ENCODE data around the gene ZNF839. TPM values are rescaled to one million over a fixed set of nuclear protein-coding genes. Genes with fewer than 3 reads are reported as not detected.

The ZNF839 gene
- total and polyA plus RNA-seq, 12 donors: 7.4 to 28.2 (median 14.5) TPM

DNA sequence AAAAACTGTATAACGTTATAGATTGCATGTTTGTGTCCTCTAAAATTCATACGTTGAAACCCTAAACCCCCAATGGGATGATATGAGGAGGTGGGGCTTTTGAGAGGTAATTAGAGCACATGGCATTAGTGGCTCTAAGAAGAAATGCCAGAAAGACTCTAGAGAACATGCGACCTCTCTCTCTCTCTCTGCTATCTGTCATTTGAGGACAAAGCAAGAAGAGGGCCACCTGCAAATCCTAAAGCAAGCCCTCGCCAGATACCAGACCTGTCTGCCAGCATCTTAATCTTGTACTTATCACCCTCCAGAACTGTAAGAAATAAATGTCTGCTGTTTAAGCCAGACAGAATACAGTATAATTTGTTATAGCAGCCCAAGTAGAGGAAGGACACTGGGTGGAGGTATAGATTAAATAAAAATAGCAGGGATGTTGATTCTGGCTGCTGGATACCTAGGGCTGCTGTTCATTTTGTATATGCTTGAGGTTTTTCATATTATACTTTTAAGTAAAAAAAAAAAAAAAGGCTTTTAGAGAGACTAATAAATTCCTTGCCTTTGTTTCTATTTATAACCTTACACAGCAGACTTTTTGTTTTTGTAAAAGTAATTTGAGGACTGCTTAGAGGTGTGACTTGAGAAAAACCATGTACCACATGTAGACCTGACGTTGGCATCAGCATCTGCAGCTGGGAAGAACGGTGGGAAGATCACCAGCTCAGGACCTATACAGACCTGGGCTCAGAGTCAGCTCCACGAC, 41.5 kb upstream of the ZNF839 start:
- H3K27me3 ChIP-seq: no peaks in the 10 kb centered on the region
- no peaks in the 10 kb centered on the region for H3K36me3 ChIP-seq (replicated peaks in 1 of 2)
- H3K4me3 ChIP-seq: no peak overlapping the region
- H3K27ac ChIP-seq: no peak overlapping the region
- intact Hi-C loops (cut with DNase I): no loop called here
- no peaks in the 10 kb centered on the region for H3K4me1 ChIP-seq (replicated peaks in 1 of 2)
- 76 to 81% (median 80%) methylated on average over 7 of the region's 7 CpGs for WGBS, 4 donors
- TF ChIP-seq, protein P1, sequence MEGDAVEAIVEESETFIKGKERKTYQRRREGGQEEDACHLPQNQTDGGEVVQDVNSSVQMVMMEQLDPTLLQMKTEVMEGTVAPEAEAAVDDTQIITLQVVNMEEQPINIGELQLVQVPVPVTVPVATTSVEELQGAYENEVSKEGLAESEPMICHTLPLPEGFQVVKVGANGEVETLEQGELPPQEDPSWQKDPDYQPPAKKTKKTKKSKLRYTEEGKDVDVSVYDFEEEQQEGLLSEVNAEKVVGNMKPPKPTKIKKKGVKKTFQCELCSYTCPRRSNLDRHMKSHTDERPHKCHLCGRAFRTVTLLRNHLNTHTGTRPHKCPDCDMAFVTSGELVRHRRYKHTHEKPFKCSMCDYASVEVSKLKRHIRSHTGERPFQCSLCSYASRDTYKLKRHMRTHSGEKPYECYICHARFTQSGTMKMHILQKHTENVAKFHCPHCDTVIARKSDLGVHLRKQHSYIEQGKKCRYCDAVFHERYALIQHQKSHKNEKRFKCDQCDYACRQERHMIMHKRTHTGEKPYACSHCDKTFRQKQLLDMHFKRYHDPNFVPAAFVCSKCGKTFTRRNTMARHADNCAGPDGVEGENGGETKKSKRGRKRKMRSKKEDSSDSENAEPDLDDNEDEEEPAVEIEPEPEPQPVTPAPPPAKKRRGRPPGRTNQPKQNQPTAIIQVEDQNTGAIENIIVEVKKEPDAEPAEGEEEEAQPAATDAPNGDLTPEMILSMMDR (IDR thresholded peaks at IDR 0.05): no peak
- no peaks in the 10 kb centered on the region for H3K9me3 ChIP-seq (replicated peaks in 1 of 3)
- no peak for DNase-seq

DNA sequence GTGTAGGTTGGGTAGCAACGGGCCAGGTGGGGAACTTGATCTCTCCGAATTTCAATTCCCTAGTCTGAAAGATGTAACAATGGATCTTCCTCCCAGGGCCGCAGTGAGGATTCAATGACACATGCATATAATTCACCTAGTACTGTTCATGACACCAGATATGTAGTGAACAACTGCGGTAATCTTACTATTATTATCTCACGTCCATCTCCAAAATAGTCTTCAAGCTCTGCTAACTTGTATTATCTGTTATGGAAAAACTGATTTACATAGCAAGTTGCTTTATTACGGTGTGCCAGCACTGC, 41.0 kb upstream of the ZNF839 start:
- no peak overlapping the region for H3K27ac ChIP-seq
- H3K9me3 ChIP-seq (replicated peaks in 1 of 3): no peaks in the 10 kb centered on the region
- WGBS, 4 donors: 87 to 94% (median 90%) methylated on average over 6 of the region's 6 CpGs
- TF ChIP-seq, protein P1 (IDR thresholded peaks at IDR 0.05): no peak
- TF ChIP-seq POLR2A (IDR thresholded peaks at IDR 0.05): no peak
- no peak for DNase-seq
- H3K4me1 ChIP-seq (replicated peaks in 1 of 2): no peaks in the 10 kb centered on the region
- H3K27me3 ChIP-seq: no peaks in the 10 kb centered on the region
- intact Hi-C loops (cut with DNase I): no loop called here
- H3K4me3 ChIP-seq: no peak overlapping the region
- H3K36me3 ChIP-seq (replicated peaks in 1 of 2): no peaks in the 10 kb centered on the region

DNA sequence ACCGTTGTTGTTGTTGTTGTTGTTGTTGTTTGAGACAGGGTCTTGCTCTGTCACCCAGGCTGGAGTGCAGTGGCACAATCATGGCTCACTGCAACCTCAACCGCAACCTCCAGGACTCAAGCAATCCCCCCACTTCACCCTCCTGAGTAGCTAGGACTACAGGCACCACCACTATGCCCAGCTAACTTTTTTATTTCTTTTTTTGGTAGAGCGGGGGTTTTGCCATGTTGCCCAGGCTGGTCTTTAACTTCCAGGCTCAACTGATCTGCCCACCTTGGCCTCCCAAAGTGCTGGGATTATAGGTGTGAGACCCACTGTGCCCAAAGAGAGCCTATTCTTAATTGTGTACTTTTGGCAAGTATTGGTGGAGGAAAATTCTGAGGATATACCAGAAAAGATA, 40.3 kb upstream of the ZNF839 start:
- Histone ChIP-seq H3K4me1 (replicated peaks in 1 of 2) (no peaks in the 10 kb centered on the region), H3K27ac (peak overlapping the region in 2 of 5 donors; percentile 29 to 65), H3K27me3 (no peaks in the 10 kb centered on the region), H3K4me3 (no peak overlapping the region), H3K9me3 (replicated peaks in 1 of 3) (no peaks in the 10 kb centered on the region), H3K36me3 (replicated peaks in 1 of 2) (no peaks in the 10 kb centered on the region)
- WGBS, 4 donors: 89 to 99% (median 94%) methylated on average over 3 of the region's 3 CpGs
- DNase-seq: no peak
- TF ChIP-seq, protein P1 (IDR thresholded peaks at IDR 0.05): no peak
- no peak for TF ChIP-seq POLR2A (IDR thresholded peaks at IDR 0.05)
- intact Hi-C loops (cut with DNase I): no loop called here

DNA sequence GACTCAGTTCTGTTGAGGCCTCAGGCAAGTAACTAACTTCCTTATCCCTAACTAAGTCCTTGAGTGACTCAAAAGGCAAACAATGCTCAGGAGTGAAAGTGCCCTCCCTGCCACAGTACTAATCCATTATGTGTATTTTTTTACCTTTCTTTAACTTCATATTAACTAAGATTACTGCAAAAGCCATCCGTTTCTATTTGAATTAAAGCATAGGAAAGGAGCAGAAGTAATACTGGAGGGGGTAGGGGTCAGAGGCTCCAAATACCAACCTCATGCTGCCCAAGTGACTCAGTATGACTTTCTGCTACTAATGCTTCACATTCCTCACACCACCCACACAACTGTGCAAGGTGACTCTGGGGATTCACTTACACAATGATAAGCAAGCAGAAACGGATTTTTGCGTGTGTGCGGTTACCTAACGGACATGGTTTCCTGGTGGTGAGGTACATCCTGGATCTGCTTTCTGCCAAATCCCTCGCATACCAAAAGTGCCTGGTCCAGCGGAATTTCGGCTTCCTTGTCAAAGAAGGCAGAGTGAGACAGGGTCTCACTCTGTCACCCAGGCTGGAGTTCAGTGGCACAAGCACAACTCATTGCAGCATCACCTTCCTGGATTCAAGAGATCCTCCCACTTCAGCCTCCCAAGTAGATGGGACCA, 39.7 kb upstream of the ZNF839 start:
- peak in 6 of 7 donors; percentile 27 to 77 (median 44) for DNase-seq
- peak overlapping the region in 2 of 5 donors; percentile 29 to 65 for H3K27ac ChIP-seq
- H3K36me3 ChIP-seq (replicated peaks in 1 of 2): no peaks in the 10 kb centered on the region
- TF ChIP-seq, protein P1 (IDR thresholded peaks at IDR 0.05): no peak
- TF ChIP-seq POLR2A (IDR thresholded peaks at IDR 0.05): no peak
- H3K4me3 ChIP-seq: no peak overlapping the region
- intact Hi-C loops (cut with DNase I): no loop called here
- H3K27me3 ChIP-seq: no peaks in the 10 kb centered on the region
- no peaks in the 10 kb centered on the region for H3K4me1 ChIP-seq (replicated peaks in 1 of 2)
- no peaks in the 10 kb centered on the region for H3K9me3 ChIP-seq (replicated peaks in 1 of 3)
- WGBS, 4 donors: 68 to 91% (median 74%) methylated on average over 8 of the region's 8 CpGs

Data from adrenal gland (tissue), 12 donors.